GM23338 (cell line): Measurements from ENCODE around the gene FOXP2. TPM values are rescaled to one million over a fixed set of nuclear protein-coding genes. Genes with fewer than 3 reads are reported as not detected.

Experiments used
- ATAC-seq: fragments of 200-7000 bp; cut with Tn5 transposase; 3 replicates; pipeline ENCODE4 v1.9.1; 2020
- DNase-seq: peaks from one replicate; pipeline ENCODE4 v3.0.0-alpha.2; 2015; ENCODE audit warnings: low spot score
- H2AFZ ChIP-seq: fragments of 200-600 bp; sonication (generic); 2 replicates; pipeline ENCODE4 v1.8.0; 2016; ENCODE audit warnings: antibody characterized with exemption, mild to moderate bottlenecking, moderate library complexity
- H3F3A ChIP-seq: fragments of 200-600 bp; sonication (generic); replicated peaks from 2 replicates; pipeline ENCODE4 v1.8.0; 2017; ENCODE audit warnings: antibody characterized with exemption, mixed run types, low read depth
- H3K27ac ChIP-seq: fragments of 200-600 bp; sonication (generic); 2 replicates; pipeline ENCODE4 v1.6.1; 2016; ENCODE audit warnings: low read depth
- H3K27me3 ChIP-seq: fragments of 200-600 bp; sonication (generic); 2 replicates; pipeline ENCODE4 v1.8.0; 2016; ENCODE audit warnings: mild to moderate bottlenecking, mixed run types, moderate library complexity; ENCODE audit not compliant: insufficient read depth
- H3K36me3 ChIP-seq: fragments of 200-600 bp; sonication (generic); 2 replicates; pipeline ENCODE4 v1.8.0; 2016; ENCODE audit warnings: mild to moderate bottlenecking; ENCODE audit not compliant: insufficient read depth
- H3K4me1 ChIP-seq: fragments of 200-600 bp; sonication (generic); 2 replicates; pipeline ENCODE4 v1.8.0; 2016; ENCODE audit warnings: mild to moderate bottlenecking, moderate library complexity; ENCODE audit not compliant: insufficient read depth
- H3K4me2 ChIP-seq: fragments of 200-600 bp; sonication (generic); 2 replicates; pipeline ENCODE4 v1.7.1; 2017; ENCODE audit warnings: mixed run types
- H3K4me3 ChIP-seq: fragments of 200-600 bp; sonication (generic); 2 replicates; pipeline ENCODE4 v1.6.1; 2016; ENCODE audit warnings: mixed run types
- H3K79me2 ChIP-seq: fragments of 200-600 bp; sonication (generic); replicated peaks from 2 replicates; pipeline ENCODE4 v1.8.0; 2017; ENCODE audit warnings: mild to moderate bottlenecking; ENCODE audit not compliant: insufficient read depth
- H3K9me2 ChIP-seq: fragments of 200-600 bp; sonication (generic); 2 replicates; pipeline ENCODE4 v1.8.0; 2017; ENCODE audit not compliant: insufficient read depth
- H4K20me1 ChIP-seq: fragments of 200-600 bp; sonication (generic); replicated peaks from 2 replicates; pipeline ENCODE4 v1.8.0; 2017; ENCODE audit warnings: mild to moderate bottlenecking; ENCODE audit not compliant: insufficient read depth
- H3K27ac Mint-ChIP-seq: 2 replicates; pipeline ENCODE4 v1.8.0; 2020; ENCODE audit warnings: inconsistent platforms, mild to moderate bottlenecking, moderate library complexity, mixed read lengths
- H3K27me3 Mint-ChIP-seq: 3 replicates; pipeline ENCODE4 v1.8.0; 2022; ENCODE audit warnings: low read depth, mild to moderate bottlenecking, moderate library complexity, mixed read lengths, inconsistent platforms; ENCODE audit not compliant: insufficient read depth, poor library complexity
- H3K36me3 Mint-ChIP-seq: 3 replicates; pipeline ENCODE4 v1.8.0; 2021; ENCODE audit warnings: low read depth, mild to moderate bottlenecking, inconsistent platforms, moderate library complexity, mixed read lengths
- H3K4me1 Mint-ChIP-seq: 3 replicates; pipeline ENCODE4 v1.8.0; 2020; ENCODE audit warnings: mild to moderate bottlenecking, inconsistent platforms, mixed read lengths
- H3K4me3 Mint-ChIP-seq: 3 replicates; pipeline ENCODE4 v1.8.0; 2021; ENCODE audit warnings: moderate library complexity, mild to moderate bottlenecking, inconsistent platforms, mixed read lengths
- H3K9me3 Mint-ChIP-seq: 3 replicates; pipeline ENCODE4 v1.8.0; 2020; ENCODE audit warnings: moderate library complexity, mild to moderate bottlenecking, inconsistent platforms, mixed read lengths
- CREB1 ChIP-seq: fragments of 250-450 bp; sonication (Bioruptor Pico); IDR thresholded peaks from 2 replicates; pipeline ENCODE4 v1.5.0; 2020; ENCODE audit warnings: low read depth, mild to moderate bottlenecking, moderate library complexity
- EZH2 ChIP-seq: fragments of 200-600 bp; sonication (generic); IDR thresholded peaks from one replicate; pipeline ENCODE4 v1.8.0; 2017; ENCODE audit warnings: antibody characterized with exemption, mild to moderate bottlenecking, low read depth; ENCODE audit not compliant: unreplicated experiment
- EZH2phosphoT487 ChIP-seq: fragments of 200-600 bp; sonication (generic); IDR thresholded peaks from one replicate; pipeline ENCODE4 v1.8.1; 2018; ENCODE audit warnings: antibody characterized with exemption; ENCODE audit not compliant: unreplicated experiment
- JUNB ChIP-seq: IDR thresholded peaks from one replicate; pipeline ENCODE4 v1.6.1; 2016; ENCODE audit warnings: antibody characterized with exemption; ENCODE audit not compliant: unreplicated experiment
- NANOG ChIP-seq: IDR thresholded peaks from 2 replicates; pipeline ENCODE4 v1.6.1; 2016; ENCODE audit warnings: antibody characterized with exemption, borderline replicate concordance
- POLR2AphosphoS5 ChIP-seq: IDR thresholded peaks from 2 replicates; pipeline ENCODE4 v1.6.1; 2016; ENCODE audit warnings: antibody characterized with exemption, low read depth
- STAT1 ChIP-seq: IDR thresholded peaks from one replicate; pipeline ENCODE4 v1.6.1; 2016; ENCODE audit warnings: antibody characterized with exemption; ENCODE audit not compliant: unreplicated experiment
- ZNF114 ChIP-seq: fragments of 250-450 bp; sonication (Bioruptor Pico); IDR thresholded peaks from 2 replicates; pipeline ENCODE4 v1.5.0; 2020; ENCODE audit warnings: mild to moderate bottlenecking, moderate library complexity
- ZNF331 ChIP-seq: fragments of 250-450 bp; sonication (Bioruptor Pico); IDR thresholded peaks from 2 replicates; pipeline ENCODE4 v1.5.0; 2020; ENCODE audit warnings: low read depth, mild to moderate bottlenecking, moderate library complexity
- polyA plus RNA-seq: library from polyadenylated mRNA; unstranded; fragments of >200 nt; fragmentation: Nextera tagmentation; extraction: Ambion mirVana; gene quantifications from 2 replicates; pipeline ENCODE4 v1.2.1, GENCODE V29; 2016
- total RNA-seq: library from RNA; depleted of rRNA; stranded (reverse); fragments of >200 nt; shearing (Covaris generic); gene quantifications from 2 replicates; pipeline ENCODE4 v1.2.3, GENCODE V29; 2014
- TF ChIP-seq, protein P1 (sequence below): IDR thresholded peaks from one replicate; pipeline ENCODE4 v1.6.1; 2018; ENCODE audit warnings: antibody characterized with exemption; ENCODE audit not compliant: unreplicated experiment
- TF ChIP-seq, protein P2 (sequence below): fragments of 250-450 bp; sonication (Bioruptor Pico); IDR thresholded peaks from 2 replicates; pipeline ENCODE4 v1.5.0; 2020; ENCODE audit warnings: mild to moderate bottlenecking, moderate library complexity

Gene FOXP2
- total and polyA plus RNA-seq, 2 experiments from 2014 or later: 0.03 to 0.24 TPM

DNA sequence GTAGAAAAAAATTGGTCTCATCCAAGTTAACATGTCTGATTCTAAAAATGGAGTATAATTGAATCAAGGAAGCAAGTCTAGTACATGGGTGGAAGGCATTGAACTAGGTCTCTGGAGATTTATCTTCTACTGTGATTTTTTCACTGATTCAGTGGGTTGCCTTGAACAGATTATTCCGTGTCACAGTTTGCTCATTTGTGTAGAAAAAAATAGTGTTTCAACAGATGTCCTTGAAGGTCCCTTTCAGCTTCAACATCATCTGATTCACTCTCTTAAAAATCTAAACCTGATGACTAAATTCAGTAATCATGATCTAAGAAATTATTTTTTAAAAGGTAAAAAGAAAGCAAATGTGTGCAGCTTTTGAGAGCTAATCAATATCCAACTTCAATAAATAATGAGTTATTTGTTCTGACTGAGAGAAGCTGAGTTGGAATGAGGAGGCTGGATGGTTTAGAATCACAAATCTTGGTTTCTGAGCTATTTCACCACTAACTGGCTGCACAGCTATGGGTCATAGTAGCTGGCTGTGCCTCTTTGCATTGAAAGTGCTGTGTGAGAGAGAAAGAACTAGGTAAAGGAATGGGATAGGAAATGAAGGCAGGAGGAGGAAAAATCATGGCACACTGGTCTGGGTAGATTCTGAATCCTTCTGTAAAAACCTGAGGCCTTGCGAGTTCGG, 285.8 kb downstream of the FOXP2 start:
- no peak overlapping the region for H3K27ac Mint-ChIP-seq
- peaks cover 17% of the 10 kb centered on the region; the same call in 1 of the 2 replicates for H3K9me2 ChIP-seq
- no peaks in the 10 kb centered on the region for H3K36me3 ChIP-seq
- H3K36me3 Mint-ChIP-seq: no peaks in the 10 kb centered on the region
- H3K4me3 Mint-ChIP-seq: no peak overlapping the region
- no peaks in the 10 kb centered on the region; the same call in 2 of the 3 replicates for H3K4me1 Mint-ChIP-seq
- ATAC-seq: no peak
- H3K4me2 ChIP-seq: no peak overlapping the region
- no peaks in the 10 kb centered on the region for H3K27me3 ChIP-seq
- peaks cover 3% of the 10 kb centered on the region for H3K27me3 Mint-ChIP-seq
- H3K27ac ChIP-seq: no peak overlapping the region
- H3K4me3 ChIP-seq: no peak overlapping the region
- H4K20me1 ChIP-seq: no peaks in the 10 kb centered on the region
- H3K4me1 ChIP-seq: no peaks in the 10 kb centered on the region
- H3F3A ChIP-seq: no peaks in the 10 kb centered on the region
- no peaks in the 10 kb centered on the region for H3K79me2 ChIP-seq
- no peak for DNase-seq
- TF ChIP-seq ZNF331 (CRISPR knock-in tag): no peak
- TF ChIP-seq POLR2AphosphoS5: no peak
- TF ChIP-seq, protein P1, sequence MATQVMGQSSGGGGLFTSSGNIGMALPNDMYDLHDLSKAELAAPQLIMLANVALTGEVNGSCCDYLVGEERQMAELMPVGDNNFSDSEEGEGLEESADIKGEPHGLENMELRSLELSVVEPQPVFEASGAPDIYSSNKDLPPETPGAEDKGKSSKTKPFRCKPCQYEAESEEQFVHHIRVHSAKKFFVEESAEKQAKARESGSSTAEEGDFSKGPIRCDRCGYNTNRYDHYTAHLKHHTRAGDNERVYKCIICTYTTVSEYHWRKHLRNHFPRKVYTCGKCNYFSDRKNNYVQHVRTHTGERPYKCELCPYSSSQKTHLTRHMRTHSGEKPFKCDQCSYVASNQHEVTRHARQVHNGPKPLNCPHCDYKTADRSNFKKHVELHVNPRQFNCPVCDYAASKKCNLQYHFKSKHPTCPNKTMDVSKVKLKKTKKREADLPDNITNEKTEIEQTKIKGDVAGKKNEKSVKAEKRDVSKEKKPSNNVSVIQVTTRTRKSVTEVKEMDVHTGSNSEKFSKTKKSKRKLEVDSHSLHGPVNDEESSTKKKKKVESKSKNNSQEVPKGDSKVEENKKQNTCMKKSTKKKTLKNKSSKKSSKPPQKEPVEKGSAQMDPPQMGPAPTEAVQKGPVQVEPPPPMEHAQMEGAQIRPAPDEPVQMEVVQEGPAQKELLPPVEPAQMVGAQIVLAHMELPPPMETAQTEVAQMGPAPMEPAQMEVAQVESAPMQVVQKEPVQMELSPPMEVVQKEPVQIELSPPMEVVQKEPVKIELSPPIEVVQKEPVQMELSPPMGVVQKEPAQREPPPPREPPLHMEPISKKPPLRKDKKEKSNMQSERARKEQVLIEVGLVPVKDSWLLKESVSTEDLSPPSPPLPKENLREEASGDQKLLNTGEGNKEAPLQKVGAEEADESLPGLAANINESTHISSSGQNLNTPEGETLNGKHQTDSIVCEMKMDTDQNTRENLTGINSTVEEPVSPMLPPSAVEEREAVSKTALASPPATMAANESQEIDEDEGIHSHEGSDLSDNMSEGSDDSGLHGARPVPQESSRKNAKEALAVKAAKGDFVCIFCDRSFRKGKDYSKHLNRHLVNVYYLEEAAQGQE: no peak
- no peak for TF ChIP-seq JUNB
- 0 out of 2 replicates have a peak overlapping the region, but pooled peaks have one; percentile 12 for H2AFZ ChIP-seq
- H3K9me3 Mint-ChIP-seq: no peaks in the 10 kb centered on the region

DNA sequence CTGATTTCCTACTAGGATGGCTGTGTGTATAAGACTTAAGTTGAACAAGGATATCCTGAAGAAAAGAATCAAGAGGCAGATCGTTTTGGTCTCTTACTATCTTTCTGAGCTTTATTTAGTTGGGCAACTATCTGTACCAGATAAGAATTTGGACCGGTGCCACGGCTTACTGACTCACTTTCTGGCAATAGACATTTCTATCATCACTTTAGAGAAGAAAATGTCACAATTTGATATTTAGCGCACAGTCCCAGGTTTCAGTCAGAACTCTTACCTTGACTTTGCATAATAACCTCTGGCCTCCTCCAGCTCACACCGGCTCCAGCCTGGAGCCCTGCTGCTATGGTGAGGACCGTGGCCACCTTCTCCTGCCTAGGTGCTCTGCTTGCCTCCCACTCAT, 289.1 kb downstream of the FOXP2 start:
- Mint-ChIP-seq H3K4me1 (peaks cover 4% of the 10 kb centered on the region), H3K36me3 (no peaks in the 10 kb centered on the region), H3K9me3 (no peaks in the 10 kb centered on the region), H3K27ac (no peak overlapping the region), H3K4me3 (no peak overlapping the region), H3K27me3 (peaks cover 7% of the 10 kb centered on the region)
- no peak for DNase-seq
- no peaks in the 10 kb centered on the region for H3K36me3 ChIP-seq
- no peak overlapping the region for H3K27ac ChIP-seq
- H4K20me1 ChIP-seq: no peaks in the 10 kb centered on the region
- H3K4me1 ChIP-seq: peaks cover 14% of the 10 kb centered on the region
- H3K4me2 ChIP-seq: no peak overlapping the region
- no peak overlapping the region for H2AFZ ChIP-seq
- ATAC-seq: no peak
- no peak overlapping the region for H3K4me3 ChIP-seq
- H3K9me2 ChIP-seq: peaks cover 12% of the 10 kb centered on the region
- H3K27me3 ChIP-seq: no peaks in the 10 kb centered on the region
- H3K79me2 ChIP-seq: no peaks in the 10 kb centered on the region
- no peaks in the 10 kb centered on the region for H3F3A ChIP-seq
- TF ChIP-seq NANOG (no peak), ZNF331 (CRISPR knock-in tag) (no peak), JUNB (no peak), ZNF114 (CRISPR knock-in tag) (no peak), CREB1 (CRISPR knock-in tag) (no peak), EZH2phosphoT487 (no peak), STAT1 (no peak), EZH2 (no peak)
- TF ChIP-seq, protein P2, sequence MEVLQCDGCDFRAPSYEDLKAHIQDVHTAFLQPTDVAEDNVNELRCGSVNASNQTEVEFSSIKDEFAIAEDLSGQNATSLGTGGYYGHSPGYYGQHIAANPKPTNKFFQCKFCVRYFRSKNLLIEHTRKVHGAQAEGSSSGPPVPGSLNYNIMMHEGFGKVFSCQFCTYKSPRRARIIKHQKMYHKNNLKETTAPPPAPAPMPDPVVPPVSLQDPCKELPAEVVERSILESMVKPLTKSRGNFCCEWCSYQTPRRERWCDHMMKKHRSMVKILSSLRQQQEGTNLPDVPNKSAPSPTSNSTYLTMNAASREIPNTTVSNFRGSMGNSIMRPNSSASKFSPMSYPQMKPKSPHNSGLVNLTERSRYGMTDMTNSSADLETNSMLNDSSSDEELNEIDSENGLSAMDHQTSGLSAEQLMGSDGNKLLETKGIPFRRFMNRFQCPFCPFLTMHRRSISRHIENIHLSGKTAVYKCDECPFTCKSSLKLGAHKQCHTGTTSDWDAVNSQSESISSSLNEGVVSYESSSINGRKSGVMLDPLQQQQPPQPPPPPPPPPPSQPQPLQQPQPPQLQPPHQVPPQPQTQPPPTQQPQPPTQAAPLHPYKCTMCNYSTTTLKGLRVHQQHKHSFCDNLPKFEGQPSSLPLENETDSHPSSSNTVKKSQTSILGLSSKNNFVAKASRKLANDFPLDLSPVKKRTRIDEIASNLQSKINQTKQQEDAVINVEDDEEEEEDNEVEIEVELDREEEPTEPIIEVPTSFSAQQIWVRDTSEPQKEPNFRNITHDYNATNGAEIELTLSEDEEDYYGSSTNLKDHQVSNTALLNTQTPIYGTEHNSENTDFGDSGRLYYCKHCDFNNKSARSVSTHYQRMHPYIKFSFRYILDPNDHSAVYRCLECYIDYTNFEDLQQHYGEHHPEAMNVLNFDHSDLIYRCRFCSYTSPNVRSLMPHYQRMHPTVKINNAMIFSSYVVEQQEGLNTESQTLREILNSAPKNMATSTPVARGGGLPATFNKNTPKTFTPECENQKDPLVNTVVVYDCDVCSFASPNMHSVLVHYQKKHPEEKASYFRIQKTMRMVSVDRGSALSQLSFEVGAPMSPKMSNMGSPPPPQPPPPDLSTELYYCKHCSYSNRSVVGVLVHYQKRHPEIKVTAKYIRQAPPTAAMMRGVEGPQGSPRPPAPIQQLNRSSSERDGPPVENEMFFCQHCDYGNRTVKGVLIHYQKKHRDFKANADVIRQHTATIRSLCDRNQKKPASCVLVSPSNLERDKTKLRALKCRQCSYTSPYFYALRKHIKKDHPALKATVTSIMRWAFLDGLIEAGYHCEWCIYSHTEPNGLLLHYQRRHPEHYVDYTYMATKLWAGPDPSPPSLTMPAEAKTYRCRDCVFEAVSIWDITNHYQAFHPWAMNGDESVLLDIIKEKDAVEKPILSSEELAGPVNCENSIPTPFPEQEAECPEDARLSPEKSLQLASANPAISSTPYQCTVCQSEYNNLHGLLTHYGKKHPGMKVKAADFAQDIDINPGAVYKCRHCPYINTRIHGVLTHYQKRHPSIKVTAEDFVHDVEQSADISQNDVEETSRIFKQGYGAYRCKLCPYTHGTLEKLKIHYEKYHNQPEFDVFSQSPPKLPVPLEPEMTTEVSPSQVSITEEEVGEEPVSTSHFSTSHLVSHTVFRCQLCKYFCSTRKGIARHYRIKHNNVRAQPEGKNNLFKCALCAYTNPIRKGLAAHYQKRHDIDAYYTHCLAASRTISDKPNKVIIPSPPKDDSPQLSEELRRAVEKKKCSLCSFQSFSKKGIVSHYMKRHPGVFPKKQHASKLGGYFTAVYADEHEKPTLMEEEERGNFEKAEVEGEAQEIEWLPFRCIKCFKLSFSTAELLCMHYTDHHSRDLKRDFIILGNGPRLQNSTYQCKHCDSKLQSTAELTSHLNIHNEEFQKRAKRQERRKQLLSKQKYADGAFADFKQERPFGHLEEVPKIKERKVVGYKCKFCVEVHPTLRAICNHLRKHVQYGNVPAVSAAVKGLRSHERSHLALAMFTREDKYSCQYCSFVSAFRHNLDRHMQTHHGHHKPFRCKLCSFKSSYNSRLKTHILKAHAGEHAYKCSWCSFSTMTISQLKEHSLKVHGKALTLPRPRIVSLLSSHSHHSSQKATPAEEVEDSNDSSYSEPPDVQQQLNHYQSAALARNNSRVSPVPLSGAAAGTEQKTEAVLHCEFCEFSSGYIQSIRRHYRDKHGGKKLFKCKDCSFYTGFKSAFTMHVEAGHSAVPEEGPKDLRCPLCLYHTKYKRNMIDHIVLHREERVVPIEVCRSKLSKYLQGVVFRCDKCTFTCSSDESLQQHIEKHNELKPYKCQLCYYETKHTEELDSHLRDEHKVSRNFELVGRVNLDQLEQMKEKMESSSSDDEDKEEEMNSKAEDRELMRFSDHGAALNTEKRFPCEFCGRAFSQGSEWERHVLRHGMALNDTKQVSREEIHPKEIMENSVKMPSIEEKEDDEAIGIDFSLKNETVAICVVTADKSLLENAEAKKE (CRISPR knock-in tag): no peak
